NK-92 treated with Interleukin-12 subunit alpha and Interleukin-12 subunit beta, amount 100 ng/mL, for 24 hours (cell line): ENCODE data around the gene TMTC2.
"Not testable (repeated sequence)": the region's sequence is repeated elsewhere in the genome, so short reads cannot be mapped to it uniquely, and the experiment has no call there.

Source experiments
- DNase-seq: peaks from one replicate; lab custom pipeline; 2025; lab: John Stamatoyannopoulos, UW

TMTC2 gene

GRCh38 chr12:82793751-82794281 is 107.1 kb downstream of the TMTC2 start:
- no peak for DNase-seq

GRCh38 chr12:82797480-82797879 is 110.8 kb downstream of the TMTC2 start:
- DNase-seq: no peak

- no peak for DNase-seq
Observed at GRCh38 chr12:82800185-82800584, 113.5 kb downstream of the TMTC2 start.

- no peak for DNase-seq
Observed at GRCh38 chr12:82801951-82802610, 115.4 kb downstream of the TMTC2 start.

- no peak for DNase-seq
Observed at GRCh38 chr12:82803201-82803600, 116.5 kb downstream of the TMTC2 start.

GRCh38 chr12:82804601-82805000 is 117.9 kb downstream of the TMTC2 start:
- no peak for DNase-seq

- not testable (repeated sequence) for DNase-seq
Observed at GRCh38 chr12:82805004-82805403, 118.3 kb downstream of the TMTC2 start.

- no peak for DNase-seq
Observed at GRCh38 chr12:82805812-82806497, 119.2 kb downstream of the TMTC2 start.

GRCh38 chr12:82807132-82807737 is 120.5 kb downstream of the TMTC2 start:
- DNase-seq: no peak

- DNase-seq: no peak
Observed at GRCh38 chr12:82810568-82810967, 123.9 kb downstream of the TMTC2 start.

- DNase-seq: no peak
Observed at GRCh38 chr12:82817368-82817767, 130.7 kb downstream of the TMTC2 start.

GRCh38 chr12:82818271-82819035 is 131.7 kb downstream of the TMTC2 start:
- no peak for DNase-seq

GRCh38 chr12:82826505-82826904 is 139.8 kb downstream of the TMTC2 start:
- no peak for DNase-seq

- no peak for DNase-seq
Observed at GRCh38 chr12:82832096-82832495, 145.4 kb downstream of the TMTC2 start.

GRCh38 chr12:82832981-82833380 is 146.3 kb downstream of the TMTC2 start:
- DNase-seq: no peak

GRCh38 chr12:82833481-82833880 is 146.8 kb downstream of the TMTC2 start:
- no peak for DNase-seq

GRCh38 chr12:82835217-82835616 is 148.5 kb downstream of the TMTC2 start:
- no peak for DNase-seq

- DNase-seq: no peak
Observed at GRCh38 chr12:82838131-82838551, 151.4 kb downstream of the TMTC2 start.

GRCh38 chr12:82838827-82839226 is 152.1 kb downstream of the TMTC2 start:
- no peak for DNase-seq

- no peak for DNase-seq
Observed at GRCh38 chr12:82839796-82840195, 153.1 kb downstream of the TMTC2 start.

GRCh38 chr12:82841487-82841904 is 154.8 kb downstream of the TMTC2 start:
- DNase-seq: no peak

GRCh38 chr12:82842480-82842879 is 155.8 kb downstream of the TMTC2 start:
- no peak for DNase-seq
